Loucy (cell line): ENCODE data around the gene CNOT3.

Source experiments
- H2AFZ ChIP-seq: fragments of 200-600 bp; sonication (generic); 2 replicates; pipeline ENCODE4 v1.6.0; 2016; ENCODE audit warnings: antibody characterized with exemption, mild to moderate bottlenecking, low read length, moderate library complexity
- H3F3A ChIP-seq: fragments of 200-600 bp; 2 replicates; pipeline ENCODE4 v1.6.0; 2016; ENCODE audit warnings: antibody characterized with exemption, low read depth, mild to moderate bottlenecking
- H3K27me3 ChIP-seq: fragments of 200-600 bp; sonication (generic); 2 replicates; pipeline ENCODE4 v1.6.1; 2014; ENCODE audit warnings: low read length, mild to moderate bottlenecking; ENCODE audit not compliant: insufficient read depth, poor library complexity, severe bottlenecking
- H3K36me3 ChIP-seq: fragments of 200-600 bp; sonication (generic); 2 replicates; pipeline ENCODE4 v1.6.1; 2016; ENCODE audit warnings: low read length; ENCODE audit not compliant: insufficient read depth
- H3K4me1 ChIP-seq: fragments of 200-600 bp; sonication (generic); 2 replicates; pipeline ENCODE4 v1.5.1; 2014; ENCODE audit warnings: low read length, mild to moderate bottlenecking; ENCODE audit not compliant: insufficient read depth, poor library complexity, severe bottlenecking
- H3K4me2 ChIP-seq: fragments of 200-600 bp; sonication (generic); 2 replicates; pipeline ENCODE4 v1.6.0; 2014; ENCODE audit warnings: antibody characterized with exemption, low read length, low read depth, mild to moderate bottlenecking; ENCODE audit not compliant: poor library complexity, severe bottlenecking
- H3K4me3 ChIP-seq: fragments of 200-600 bp; sonication (generic); 2 replicates; pipeline ENCODE4 v1.5.1; 2014; ENCODE audit warnings: low read length, mild to moderate bottlenecking, mixed read lengths; ENCODE audit not compliant: poor library complexity, severe bottlenecking
- H3K79me2 ChIP-seq: fragments of 200-600 bp; sonication (generic); 2 replicates; pipeline ENCODE4 v1.6.1; 2014; ENCODE audit warnings: low read length; ENCODE audit not compliant: insufficient read depth
- H3K9ac ChIP-seq: fragments of 200-600 bp; sonication (generic); 2 replicates; pipeline ENCODE4 v1.6.0; 2014; ENCODE audit warnings: mild to moderate bottlenecking, low read depth, low read length, moderate library complexity; ENCODE audit not compliant: poor library complexity, severe bottlenecking
- H3K9me2 ChIP-seq: fragments of 200-600 bp; sonication (generic); replicated peaks from 2 replicates; pipeline ENCODE4 v1.6.1; 2016; ENCODE audit warnings: low read depth, low read length, mixed read lengths
- H3K9me3 ChIP-seq: fragments of 200-600 bp; sonication (generic); 2 replicates; pipeline ENCODE4 v1.6.1; 2014; ENCODE audit warnings: mild to moderate bottlenecking, antibody characterized with exemption, low read length, low read depth; ENCODE audit not compliant: insufficient read depth
- H4K20me1 ChIP-seq: fragments of 200-600 bp; sonication (generic); 2 replicates; pipeline ENCODE4 v1.6.0; 2014; ENCODE audit warnings: antibody characterized with exemption, low read length, mild to moderate bottlenecking; ENCODE audit not compliant: insufficient read depth, poor library complexity, severe bottlenecking
- EZH2phosphoT487 ChIP-seq: fragments of 200-600 bp; IDR thresholded peaks from 2 replicates; pipeline ENCODE4 v1.6.1; 2018; ENCODE audit warnings: antibody characterized with exemption, mild to moderate bottlenecking, moderate library complexity, borderline replicate concordance
- TF ChIP-seq, protein P1 (sequence below): fragments of 200-600 bp; sonication (generic); conservative IDR thresholded peaks from 2 replicates; pipeline ENCODE4 v1.5.1; 2014; ENCODE audit warnings: mild to moderate bottlenecking, antibody characterized with exemption, low read length

The CNOT3 gene

DNA sequence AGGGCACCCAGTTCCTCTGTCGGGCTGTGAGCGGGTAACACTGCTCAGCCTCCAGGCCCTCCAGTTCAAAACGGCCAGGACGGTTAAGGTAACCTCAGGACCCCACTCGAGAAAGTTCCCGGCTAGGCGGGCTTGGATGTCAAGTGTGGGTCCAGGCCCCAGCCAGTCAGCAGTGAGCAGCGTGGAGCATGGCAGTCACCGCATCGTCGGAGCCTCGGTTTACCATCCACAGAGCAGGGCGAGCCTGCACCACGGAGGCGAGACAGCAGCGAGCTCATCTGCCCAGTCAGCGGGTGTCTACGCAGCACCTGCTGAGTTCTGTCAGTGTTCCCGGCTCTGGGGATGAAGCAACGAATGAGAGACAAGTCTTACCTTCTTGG is 8.0 kb upstream of the CNOT3 start:
- H3K9me3 ChIP-seq, result no peaks in the 10 kb centered on the region
- TF ChIP-seq, protein P1, sequence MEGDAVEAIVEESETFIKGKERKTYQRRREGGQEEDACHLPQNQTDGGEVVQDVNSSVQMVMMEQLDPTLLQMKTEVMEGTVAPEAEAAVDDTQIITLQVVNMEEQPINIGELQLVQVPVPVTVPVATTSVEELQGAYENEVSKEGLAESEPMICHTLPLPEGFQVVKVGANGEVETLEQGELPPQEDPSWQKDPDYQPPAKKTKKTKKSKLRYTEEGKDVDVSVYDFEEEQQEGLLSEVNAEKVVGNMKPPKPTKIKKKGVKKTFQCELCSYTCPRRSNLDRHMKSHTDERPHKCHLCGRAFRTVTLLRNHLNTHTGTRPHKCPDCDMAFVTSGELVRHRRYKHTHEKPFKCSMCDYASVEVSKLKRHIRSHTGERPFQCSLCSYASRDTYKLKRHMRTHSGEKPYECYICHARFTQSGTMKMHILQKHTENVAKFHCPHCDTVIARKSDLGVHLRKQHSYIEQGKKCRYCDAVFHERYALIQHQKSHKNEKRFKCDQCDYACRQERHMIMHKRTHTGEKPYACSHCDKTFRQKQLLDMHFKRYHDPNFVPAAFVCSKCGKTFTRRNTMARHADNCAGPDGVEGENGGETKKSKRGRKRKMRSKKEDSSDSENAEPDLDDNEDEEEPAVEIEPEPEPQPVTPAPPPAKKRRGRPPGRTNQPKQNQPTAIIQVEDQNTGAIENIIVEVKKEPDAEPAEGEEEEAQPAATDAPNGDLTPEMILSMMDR, result no peak
- no peak for TF ChIP-seq EZH2phosphoT487
- no peaks in the 10 kb centered on the region for H4K20me1 ChIP-seq
- no peak overlapping the region for H2AFZ ChIP-seq
- H3K27me3 ChIP-seq, result no peaks in the 10 kb centered on the region
- peaks cover 23% of the 10 kb centered on the region; the same call in 1 of the 2 replicates for H3K36me3 ChIP-seq
- no peaks in the 10 kb centered on the region for H3K79me2 ChIP-seq
- no peaks in the 10 kb centered on the region for H3K9me2 ChIP-seq
- H3K4me1 ChIP-seq, result no peaks in the 10 kb centered on the region
- no peaks in the 10 kb centered on the region for H3F3A ChIP-seq
- H3K4me3 ChIP-seq, result no peak overlapping the region
- H3K4me2 ChIP-seq, result no peak overlapping the region
- H3K9ac ChIP-seq, result no peak overlapping the region

DNA sequence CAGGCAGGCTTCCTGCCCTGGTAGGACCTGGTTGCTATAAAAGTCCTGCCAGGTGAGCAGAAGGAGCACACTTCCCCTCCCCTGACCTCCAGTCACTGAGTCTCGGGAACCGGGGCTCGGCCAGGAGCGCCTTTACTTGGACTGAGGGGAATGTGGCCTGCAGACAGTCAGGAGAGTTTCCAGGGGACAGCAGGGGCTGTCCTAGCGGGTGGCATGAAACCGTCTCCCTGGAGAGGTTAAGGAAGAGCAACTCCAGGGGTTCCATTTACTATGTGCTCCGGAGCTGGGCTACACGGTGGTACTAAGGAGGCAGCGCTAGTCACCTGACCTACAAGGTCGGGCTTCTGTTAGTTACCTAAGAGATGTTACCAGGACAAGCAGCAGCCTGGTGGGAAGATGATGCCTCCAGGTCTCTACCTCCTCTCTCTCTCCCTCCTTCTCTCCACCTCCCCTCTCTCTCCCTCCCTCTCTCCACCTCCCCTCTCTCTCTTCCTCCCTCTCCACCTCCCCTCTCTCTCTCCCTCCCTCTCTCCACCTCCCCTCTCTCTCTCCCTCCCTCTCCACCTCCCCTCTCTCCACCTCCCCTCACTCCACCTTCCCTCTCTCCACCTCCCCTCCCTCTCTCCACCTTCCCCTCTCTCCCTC is 4.1 kb upstream of the CNOT3 start:
- Histone ChIP-seq H3K4me3 (no peak overlapping the region), H3K36me3 (peaks cover 6% of the 10 kb centered on the region; the same call in 1 of the 2 replicates), H3F3A (no peaks in the 10 kb centered on the region), H3K9ac (no peak overlapping the region), H3K4me1 (peaks cover 9% of the 10 kb centered on the region), H4K20me1 (peaks cover 8% of the 10 kb centered on the region), H3K9me2 (no peaks in the 10 kb centered on the region), H3K9me3 (no peaks in the 10 kb centered on the region), H3K79me2 (peaks cover 8% of the 10 kb centered on the region), H3K4me2 (no peak overlapping the region), H2AFZ (no peak overlapping the region), H3K27me3 (peaks cover 5% of the 10 kb centered on the region)
- TF ChIP-seq, protein P1, result no peak
- no peak for TF ChIP-seq EZH2phosphoT487

DNA sequence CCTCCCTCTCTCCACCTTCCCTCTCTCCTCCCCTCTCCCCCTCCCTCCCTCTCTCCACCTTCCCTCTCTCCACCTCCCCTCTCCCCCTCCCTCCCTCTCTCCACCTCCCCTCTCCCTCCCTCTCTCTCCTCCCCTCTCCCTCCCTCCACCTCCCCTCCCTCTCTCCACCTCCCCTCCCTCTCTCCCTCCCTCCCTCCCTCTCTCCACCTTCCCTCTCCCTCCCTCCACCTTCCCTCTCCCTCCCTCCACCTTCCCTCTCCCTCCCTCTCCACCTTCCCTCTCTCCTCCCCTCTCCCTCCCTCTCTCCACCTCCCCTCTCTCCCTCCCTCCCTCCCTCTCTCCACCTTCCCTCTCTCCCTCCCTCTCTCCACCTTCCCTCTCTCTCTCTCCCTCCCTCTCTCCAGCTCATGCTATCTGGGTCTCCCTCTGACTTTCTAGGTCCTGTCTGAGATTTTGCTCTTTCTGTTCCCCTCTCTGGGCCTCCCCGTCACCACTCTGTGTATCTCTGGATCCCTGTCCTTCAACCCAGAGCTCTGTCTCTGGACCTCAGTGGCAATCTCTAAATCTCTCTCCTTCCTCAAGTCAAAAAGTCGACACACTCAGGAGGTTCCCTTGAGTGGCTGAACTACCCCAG is 3.5 kb upstream of the CNOT3 start:
- H3K4me1 ChIP-seq, result peaks cover 15% of the 10 kb centered on the region
- no peak for TF ChIP-seq EZH2phosphoT487
- TF ChIP-seq, protein P1, result no peak
- peaks cover 14% of the 10 kb centered on the region for H4K20me1 ChIP-seq
- H3K27me3 ChIP-seq, result peaks cover 5% of the 10 kb centered on the region
- no peak overlapping the region for H3K9ac ChIP-seq
- H2AFZ ChIP-seq, result no peak overlapping the region
- no peak overlapping the region for H3K4me3 ChIP-seq
- peaks cover 15% of the 10 kb centered on the region for H3K79me2 ChIP-seq
- peaks cover 6% of the 10 kb centered on the region; the same call in 1 of the 2 replicates for H3K36me3 ChIP-seq
- no peak overlapping the region for H3K4me2 ChIP-seq
- no peaks in the 10 kb centered on the region for H3K9me3 ChIP-seq
- H3K9me2 ChIP-seq, result no peaks in the 10 kb centered on the region
- no peaks in the 10 kb centered on the region for H3F3A ChIP-seq
